ENCODE measurements around the gene SYCP1. TPM values are rescaled to one million over a fixed set of nuclear protein-coding genes. Genes with fewer than 3 reads are reported as not detected.

Gene SYCP1
- total RNA-seq, 1 experiment from 2014 or later, result not detected

GRCh38 chr1:115006191-115006590 lies 151.5 kb downstream of the SYCP1 start:
- no peaks in the 10 kb centered on the region for H3K4me1 ChIP-seq
- BruUV-seq (replicated peaks), result no TSS peak

DNA sequence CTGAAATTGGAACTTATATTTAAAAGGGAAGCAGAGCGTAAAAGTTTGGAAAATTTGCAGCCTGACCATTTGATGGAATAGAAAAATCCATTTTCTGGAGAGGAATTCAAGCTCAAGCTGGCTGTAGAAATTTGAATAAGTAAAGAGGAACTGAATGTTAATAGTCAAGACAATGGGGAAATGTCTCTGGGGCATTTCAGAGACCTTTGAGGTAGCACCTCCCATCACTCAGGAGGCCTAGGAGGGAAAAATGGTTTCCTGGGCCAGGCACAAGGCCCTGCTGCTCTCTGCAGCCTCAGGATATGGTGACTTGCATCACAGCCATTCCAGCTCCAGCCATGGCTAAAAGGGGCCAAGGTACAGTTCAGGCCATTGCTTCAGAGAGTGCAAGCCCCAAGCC lies 157.3 kb downstream of the SYCP1 start:
- intact Hi-C loops (cut with micrococcal nuclease; ENCODE audit: unreplicated experiment), result no loop called here
- Mint-ChIP-seq H3K27ac (ENCODE audit: unreplicated experiment) (no peak overlapping the region), H3K9me3 (ENCODE audit: unreplicated experiment) (no peaks in the 10 kb centered on the region), H3K4me3 (ENCODE audit: unreplicated experiment) (no peak overlapping the region), H3K36me3 (ENCODE audit: insufficient read depth, unreplicated experiment) (no peaks in the 10 kb centered on the region), H3K4me1 (ENCODE audit: low read depth, unreplicated experiment) (no peaks in the 10 kb centered on the region), H3K27me3 (ENCODE audit: insufficient read depth, unreplicated experiment) (no peaks in the 10 kb centered on the region)
- Histone ChIP-seq H3K27me3 (replicated peaks; ENCODE audit: control insufficient read depth, insufficient read depth, low read length) (no peaks in the 10 kb centered on the region), H3K9me3 (no peaks in the 10 kb centered on the region), H3K4me3 (ENCODE audit: low read depth, low read length) (no peak overlapping the region), H3K36me3 (ENCODE audit: control insufficient read depth, insufficient read depth, low read length) (no peaks in the 10 kb centered on the region), H3K4me1 (no peaks in the 10 kb centered on the region)
- ChIA-PET POLR2A (no interaction called here), CTCF (no interaction called here)
- no TSS peak for BruUV-seq (replicated peaks)
- no peak for TF ChIP-seq CTCF (IDR thresholded peaks at IDR 0.05; ENCODE audit: insufficient read depth in 1 of 2, low read depth in 1 of 2, low read length in 1 of 2, severe bottlenecking in 1 of 2, unreplicated experiment in 1 of 2)
- DNase-seq, result no peak

More at GRCh38 chr1:115006191-115006590, 151.5 kb downstream of the SYCP1 start:
- DNase-seq, result no peak
- no peak for TF ChIP-seq CTCF (IDR thresholded peaks at IDR 0.05; ENCODE audit: insufficient read depth in 1 of 2, low read depth in 1 of 2, low read length in 1 of 2, severe bottlenecking in 1 of 2, unreplicated experiment in 1 of 2)
- H3K4me3 Mint-ChIP-seq (ENCODE audit: unreplicated experiment), result no peak overlapping the region
- no peaks in the 10 kb centered on the region for H3K27me3 Mint-ChIP-seq (ENCODE audit: insufficient read depth, unreplicated experiment)
- H3K9me3 ChIP-seq, result no peaks in the 10 kb centered on the region
- ChIA-PET CTCF (interaction anchor here (0.7 kb wide), 1 partner anchor 461 kb away, joined by 4 read pairs; no protein-coding TSS in a partner anchor), POLR2A (no interaction called here)
- no peaks in the 10 kb centered on the region for H3K36me3 Mint-ChIP-seq (ENCODE audit: insufficient read depth, unreplicated experiment)
- intact Hi-C loops (cut with micrococcal nuclease; ENCODE audit: unreplicated experiment), result no loop called here
- no peak overlapping the region for H3K4me3 ChIP-seq (ENCODE audit: low read depth, low read length)
- no peaks in the 10 kb centered on the region for H3K9me3 Mint-ChIP-seq (ENCODE audit: unreplicated experiment)
- no peaks in the 10 kb centered on the region for H3K4me1 Mint-ChIP-seq (ENCODE audit: low read depth, unreplicated experiment)
- no peak overlapping the region for H3K27ac Mint-ChIP-seq (ENCODE audit: unreplicated experiment)
- no peaks in the 10 kb centered on the region for H3K36me3 ChIP-seq (ENCODE audit: control insufficient read depth, insufficient read depth, low read length)
- no peaks in the 10 kb centered on the region for H3K27me3 ChIP-seq (replicated peaks; ENCODE audit: control insufficient read depth, insufficient read depth, low read length)

DNA sequence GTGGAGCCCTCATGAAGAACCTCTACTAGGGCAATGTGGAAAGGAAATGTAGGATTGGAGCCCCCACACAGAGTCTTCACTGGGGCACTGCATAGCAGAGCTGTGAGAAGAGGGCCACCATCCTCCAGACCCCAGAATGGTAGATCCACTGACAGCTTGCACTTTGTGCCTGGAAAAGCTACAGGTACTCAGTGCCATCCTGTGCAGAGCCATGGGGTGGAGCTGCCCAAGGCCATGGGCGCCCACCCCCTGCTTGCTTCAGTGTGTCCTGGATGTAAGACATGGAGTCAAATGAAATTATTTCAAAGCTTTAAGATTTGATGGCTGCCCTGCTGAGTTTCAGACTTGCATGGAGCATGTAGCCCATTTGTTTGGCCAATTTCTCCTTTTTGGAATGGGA lies 157.8 kb downstream of the SYCP1 start:
- Histone ChIP-seq H3K9me3 (no peaks in the 10 kb centered on the region), H3K27me3 (replicated peaks; ENCODE audit: control insufficient read depth, insufficient read depth, low read length) (no peaks in the 10 kb centered on the region), H3K4me3 (ENCODE audit: low read depth, low read length) (no peak overlapping the region), H3K36me3 (ENCODE audit: control insufficient read depth, insufficient read depth, low read length) (no peaks in the 10 kb centered on the region), H3K4me1 (no peaks in the 10 kb centered on the region)
- TF ChIP-seq CTCF (IDR thresholded peaks at IDR 0.05; ENCODE audit: insufficient read depth in 1 of 2, low read depth in 1 of 2, low read length in 1 of 2, severe bottlenecking in 1 of 2, unreplicated experiment in 1 of 2), result no peak
- no peak overlapping the region for H3K4me3 Mint-ChIP-seq (ENCODE audit: unreplicated experiment)
- intact Hi-C loops (cut with micrococcal nuclease; ENCODE audit: unreplicated experiment), result no loop called here
- ChIA-PET CTCF (no interaction called here), POLR2A (no interaction called here)
- DNase-seq, result no peak
- H3K27ac Mint-ChIP-seq (ENCODE audit: unreplicated experiment), result no peak overlapping the region
- no TSS peak for BruUV-seq (replicated peaks)
- no peaks in the 10 kb centered on the region for H3K9me3 Mint-ChIP-seq (ENCODE audit: unreplicated experiment)
- no peaks in the 10 kb centered on the region for H3K36me3 Mint-ChIP-seq (ENCODE audit: insufficient read depth, unreplicated experiment)
- H3K27me3 Mint-ChIP-seq (ENCODE audit: insufficient read depth, unreplicated experiment), result no peaks in the 10 kb centered on the region
- no peaks in the 10 kb centered on the region for H3K4me1 Mint-ChIP-seq (ENCODE audit: low read depth, unreplicated experiment)

All from Caco-2 (cell line).